Mesenchymal stem cell (in vitro differentiated cells and primary cell): Measurements from ENCODE around the gene MSI2.

ENCODE experiments used
- DNase-seq: peaks from one replicate; pipeline ENCODE4 v3.0.0-alpha.2; 2013
- H2AFZ ChIP-seq: one replicate; pipeline ENCODE4 v1.6.1; 2013; ENCODE audit warnings: low read depth, mild to moderate bottlenecking, control low read depth, inconsistent platforms, low read length, moderate library complexity
- H2AK5ac ChIP-seq: 2 replicates; pipeline ENCODE4 v1.6.1; 2013; ENCODE audit warnings: low read length, moderate library complexity, mild to moderate bottlenecking, inconsistent platforms; ENCODE audit not compliant: severe bottlenecking
- H2BK120ac ChIP-seq: one replicate; pipeline ENCODE4 v1.6.1; 2013; ENCODE audit warnings: low read depth, mild to moderate bottlenecking, inconsistent platforms, low read length, moderate library complexity
- H2BK12ac ChIP-seq, 2 experiments: one replicate each; pipeline ENCODE4 v1.6.1; 2013; ENCODE audit warnings: inconsistent platforms in 2 of 2, low read length in 2 of 2, mild to moderate bottlenecking in 2 of 2, moderate library complexity in 2 of 2, control low read depth in 1 of 2
- H2BK15ac ChIP-seq: one replicate; pipeline ENCODE4 v1.6.1; 2013; ENCODE audit warnings: mild to moderate bottlenecking, low read depth, inconsistent platforms; ENCODE audit not compliant: poor library complexity, severe bottlenecking
- H2BK5ac ChIP-seq: 2 replicates; pipeline ENCODE4 v1.6.1; 2013; ENCODE audit warnings: low read depth, mild to moderate bottlenecking, low read length, control low read depth, inconsistent platforms; ENCODE audit not compliant: poor library complexity, severe bottlenecking
- H3K14ac ChIP-seq, 2 experiments: one replicate each; pipeline ENCODE4 v1.6.1; 2013; ENCODE audit warnings: inconsistent platforms in 2 of 2, low read length in 2 of 2, control low read depth in 1 of 2, mild to moderate bottlenecking in 1 of 2, moderate library complexity in 1 of 2
- H3K18ac ChIP-seq, 2 experiments: one replicate each; pipeline ENCODE4 v1.6.1; 2013; ENCODE audit warnings: inconsistent platforms in 2 of 2, low read length in 2 of 2, control low read depth in 1 of 2, low read depth in 1 of 2, mild to moderate bottlenecking in 1 of 2
- H3K23ac ChIP-seq, 2 experiments: one replicate each; pipeline ENCODE4 v1.6.1; 2013; ENCODE audit warnings: inconsistent platforms in 2 of 2, low read length in 2 of 2, mild to moderate bottlenecking in 2 of 2, moderate library complexity in 2 of 2, control low read depth in 1 of 2
- H3K27ac ChIP-seq: 2 replicates; pipeline ENCODE4 v1.5.1; 2013; ENCODE audit warnings: mild to moderate bottlenecking, moderate library complexity, low read length, control low read depth, inconsistent platforms; ENCODE audit not compliant: poor library complexity, severe bottlenecking
- H3K27me3 ChIP-seq, 2 experiments: 2 replicates each; pipeline versions ENCODE4 v1.6.1 to v1.7.0; 2013; ENCODE audit warnings: low read length in 2 of 2, mild to moderate bottlenecking in 2 of 2, moderate library complexity in 2 of 2, control low read depth in 1 of 2, inconsistent platforms in 1 of 2; ENCODE audit not compliant: control insufficient read depth in 1 of 2, insufficient read depth in 1 of 2
- H3K36me3 ChIP-seq, 2 experiments: 2 replicates each; pipeline versions ENCODE4 v1.6.1 to v1.7.0; 2013; ENCODE audit warnings: low read length in 2 of 2, control low read depth in 1 of 2, inconsistent platforms in 1 of 2, low read depth in 1 of 2, mild to moderate bottlenecking in 1 of 2; ENCODE audit not compliant: insufficient read depth in 2 of 2, control insufficient read depth in 1 of 2
- H3K4ac ChIP-seq, 2 experiments: one replicate each; pipeline ENCODE4 v1.6.1; 2013; ENCODE audit warnings: inconsistent platforms in 2 of 2, low read length in 2 of 2, mild to moderate bottlenecking in 2 of 2, moderate library complexity in 2 of 2, control low read depth in 1 of 2, low read depth in 1 of 2
- H3K4me1 ChIP-seq: 2 replicates; pipeline ENCODE4 v1.6.1; 2013; ENCODE audit warnings: low read depth, low read length, control low read depth; ENCODE audit not compliant: control insufficient read depth, insufficient read depth
- H3K4me2 ChIP-seq: 2 replicates; pipeline ENCODE4 v1.6.1; 2013; ENCODE audit warnings: low read length, mild to moderate bottlenecking, inconsistent platforms; ENCODE audit not compliant: poor library complexity, severe bottlenecking
- H3K4me3 ChIP-seq, 2 experiments: 2 replicates each; pipeline versions ENCODE4 v1.5.1 to v1.7.0; 2013; ENCODE audit warnings: low read length in 2 of 2, mild to moderate bottlenecking in 2 of 2, control low read depth in 1 of 2, low read depth in 1 of 2; ENCODE audit not compliant: insufficient read depth in 1 of 2
- H3K79me1 ChIP-seq: replicated peaks from 2 replicates; pipeline ENCODE4 v1.6.1; 2013; ENCODE audit warnings: mild to moderate bottlenecking, control low read depth, low read length, inconsistent platforms; ENCODE audit not compliant: poor library complexity, severe bottlenecking
- H3K9ac ChIP-seq: 2 replicates; pipeline ENCODE4 v1.7.0; 2013; ENCODE audit warnings: mild to moderate bottlenecking, low read length, moderate library complexity
- H3K9me3 ChIP-seq: 2 replicates; pipeline ENCODE4 v1.7.0; 2013; ENCODE audit warnings: mild to moderate bottlenecking, low read length; ENCODE audit not compliant: control insufficient read depth
- H4K8ac ChIP-seq: one replicate; pipeline ENCODE4 v1.6.1; 2013; ENCODE audit warnings: inconsistent platforms, mild to moderate bottlenecking, low read length, moderate library complexity
- H4K91ac ChIP-seq: one replicate; pipeline ENCODE4 v1.6.1; 2013; ENCODE audit warnings: mild to moderate bottlenecking, low read length, inconsistent platforms
- WGBS: methylation state at CpG from one replicate; pipeline ENCODE4 v1.1.7; 2013; ENCODE audit warnings: mixed read lengths; 5-methylcytosine and 5-hydroxymethylcytosine counted together

The MSI2 gene

DNA sequence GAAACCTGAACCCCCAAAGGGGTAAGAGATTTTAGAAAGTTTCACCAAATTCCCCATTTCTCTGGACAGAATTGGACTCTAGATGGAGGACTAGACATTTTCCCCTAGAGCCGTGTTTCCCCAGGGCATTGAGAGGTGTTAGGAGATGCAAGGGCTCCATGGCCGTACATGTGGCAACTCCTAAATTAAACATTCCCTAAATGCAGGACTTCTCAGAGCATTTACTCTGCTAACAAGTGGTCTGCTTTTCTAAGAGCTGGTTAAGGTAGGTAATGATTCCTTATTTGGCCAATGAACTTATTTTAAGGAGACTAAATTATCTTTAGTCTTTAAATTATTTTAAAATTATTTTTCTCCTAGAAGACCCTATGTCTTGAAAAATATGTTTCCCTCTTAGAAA lies 200.9 kb downstream of the MSI2 start:
- peaks cover 22% of the 10 kb centered on the region for H3K4me1 ChIP-seq
- H3K4me2 ChIP-seq = no peak overlapping the region
- no peak overlapping the region for H3K9ac ChIP-seq
- peaks cover 0 to 3% of the 10 kb centered on the region in 2 experiments for H3K27me3 ChIP-seq
- WGBS = 92% methylated on average over 2 of the region's 2 CpGs
- H2BK15ac ChIP-seq = no peak overlapping the region
- H3K23ac ChIP-seq = no peak overlapping the region
- H3K4me3 ChIP-seq = no peak overlapping the region
- H3K36me3 ChIP-seq = peaks cover 0 to 3% of the 10 kb centered on the region in 2 experiments
- H3K9me3 ChIP-seq = no peaks in the 10 kb centered on the region
- no peak overlapping the region for H4K91ac ChIP-seq
- no peak overlapping the region for H3K4ac ChIP-seq
- no peak overlapping the region for H2AFZ ChIP-seq
- H4K8ac ChIP-seq = no peak overlapping the region
- H3K18ac ChIP-seq = no peak overlapping the region
- peaks cover 23% of the 10 kb centered on the region for H3K79me1 ChIP-seq
- H3K14ac ChIP-seq = no peak overlapping the region
- no peak overlapping the region for H2AK5ac ChIP-seq
- no peak overlapping the region for H2BK5ac ChIP-seq
- H2BK12ac ChIP-seq = no peak overlapping the region
- no peak overlapping the region for H2BK120ac ChIP-seq
- no peak for DNase-seq
- no peak overlapping the region for H3K27ac ChIP-seq

DNA sequence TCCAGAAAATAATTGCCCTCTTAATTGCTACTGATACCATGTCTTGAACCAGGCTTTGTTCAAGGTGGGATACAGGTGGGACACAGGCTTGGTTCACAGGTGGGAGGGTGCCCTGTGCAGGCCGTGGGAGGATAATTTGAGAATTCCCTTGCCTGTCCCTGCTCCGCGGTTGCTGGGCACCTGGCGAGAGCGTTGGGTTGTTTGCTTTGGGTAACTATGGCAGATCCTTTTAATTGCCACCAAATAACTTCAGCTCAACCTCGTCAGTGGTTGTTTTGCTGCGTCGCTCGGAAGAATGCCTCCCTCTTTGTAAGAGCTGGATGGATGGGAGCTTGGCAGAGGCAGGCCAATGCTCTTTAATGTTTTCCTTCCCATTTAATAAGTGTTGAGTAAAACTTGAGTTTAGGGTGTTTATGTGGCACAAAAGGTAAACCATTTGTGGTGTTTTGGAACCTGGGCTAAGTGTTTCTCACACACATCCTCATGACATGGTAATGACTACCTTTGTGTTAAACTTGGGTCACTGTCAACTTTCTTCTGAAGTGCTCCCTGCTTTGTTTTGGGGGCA lies 202.5 kb downstream of the MSI2 start:
- H3K23ac ChIP-seq = no peak overlapping the region
- H3K4me1 ChIP-seq = peaks cover 33% of the 10 kb centered on the region
- no peak overlapping the region for H3K4ac ChIP-seq
- H2BK5ac ChIP-seq = no peak overlapping the region
- no peak overlapping the region for H3K9ac ChIP-seq
- no peak overlapping the region for H2BK15ac ChIP-seq
- H3K14ac ChIP-seq = no peak overlapping the region
- H2BK12ac ChIP-seq = peak overlapping the region in 1 of 2 experiments; percentile 19
- DNase-seq = no peak
- WGBS = 100% methylated on average over 9 of the region's 9 CpGs
- no peak overlapping the region for H3K4me2 ChIP-seq
- peaks cover 0 to 3% of the 10 kb centered on the region in 2 experiments for H3K36me3 ChIP-seq
- peaks cover 0 to 3% of the 10 kb centered on the region in 2 experiments for H3K27me3 ChIP-seq
- peak overlapping the region in 1 of 2 experiments; percentile 37 for H3K18ac ChIP-seq
- H2BK120ac ChIP-seq = no peak overlapping the region
- H3K9me3 ChIP-seq = no peaks in the 10 kb centered on the region
- H3K4me3 ChIP-seq = no peak overlapping the region
- no peak overlapping the region for H4K8ac ChIP-seq
- H2AFZ ChIP-seq = no peak overlapping the region
- H2AK5ac ChIP-seq = no peak overlapping the region
- H4K91ac ChIP-seq = no peak overlapping the region
- H3K27ac ChIP-seq = no peak overlapping the region
- peaks cover 26% of the 10 kb centered on the region for H3K79me1 ChIP-seq

DNA sequence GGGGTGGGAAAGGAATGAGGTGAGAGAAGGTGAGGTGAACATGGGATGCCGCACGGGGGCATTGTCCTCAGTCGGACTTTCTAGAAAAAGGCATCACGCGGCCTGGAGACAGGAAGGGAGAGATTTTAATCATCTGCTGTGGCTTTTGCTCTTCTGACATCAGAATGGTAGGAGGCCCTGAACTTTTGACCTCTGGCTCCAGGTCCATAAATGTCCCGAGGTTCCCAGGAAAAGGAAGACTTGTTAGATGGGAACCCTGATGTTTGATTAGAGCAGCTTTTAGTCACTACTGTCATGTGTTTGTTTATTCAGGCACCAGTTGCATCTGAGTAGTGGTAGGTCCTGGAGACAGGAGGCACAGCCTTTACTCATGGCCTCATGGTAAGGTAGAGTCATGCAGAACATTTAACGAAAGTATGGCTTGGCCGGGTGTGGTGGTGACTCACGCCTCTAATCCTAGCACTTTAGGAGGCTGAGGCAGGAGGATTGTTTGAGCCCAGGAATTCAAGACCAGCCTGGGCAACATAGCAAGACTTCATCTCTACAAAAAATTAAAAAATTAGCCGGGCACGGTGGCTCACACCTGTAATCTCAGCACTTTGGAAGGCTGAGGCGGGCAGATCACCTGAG lies 203.1 kb downstream of the MSI2 start:
- peaks cover 0 to 3% of the 10 kb centered on the region in 2 experiments for H3K36me3 ChIP-seq
- WGBS = 54% methylated on average over 12 of the region's 12 CpGs
- peaks cover 28% of the 10 kb centered on the region for H3K79me1 ChIP-seq
- H4K91ac ChIP-seq = no peak overlapping the region
- H3K4me2 ChIP-seq = no peak overlapping the region
- no peak overlapping the region for H2AFZ ChIP-seq
- peaks cover 33% of the 10 kb centered on the region for H3K4me1 ChIP-seq
- H3K4ac ChIP-seq = no peak overlapping the region
- H3K18ac ChIP-seq = no peak overlapping the region
- no peaks in the 10 kb centered on the region for H3K9me3 ChIP-seq
- no peak overlapping the region for H4K8ac ChIP-seq
- peaks cover 0 to 3% of the 10 kb centered on the region in 2 experiments for H3K27me3 ChIP-seq
- no peak overlapping the region for H3K9ac ChIP-seq
- no peak overlapping the region for H2BK120ac ChIP-seq
- H2BK12ac ChIP-seq = peak overlapping the region in 1 of 2 experiments; percentile 19
- H3K4me3 ChIP-seq = no peak overlapping the region
- H3K23ac ChIP-seq = no peak overlapping the region
- no peak overlapping the region for H2BK15ac ChIP-seq
- no peak overlapping the region for H2BK5ac ChIP-seq
- DNase-seq = peak; percentile 79
- H3K14ac ChIP-seq = no peak overlapping the region
- H3K27ac ChIP-seq = no peak overlapping the region
- no peak overlapping the region for H2AK5ac ChIP-seq

DNA sequence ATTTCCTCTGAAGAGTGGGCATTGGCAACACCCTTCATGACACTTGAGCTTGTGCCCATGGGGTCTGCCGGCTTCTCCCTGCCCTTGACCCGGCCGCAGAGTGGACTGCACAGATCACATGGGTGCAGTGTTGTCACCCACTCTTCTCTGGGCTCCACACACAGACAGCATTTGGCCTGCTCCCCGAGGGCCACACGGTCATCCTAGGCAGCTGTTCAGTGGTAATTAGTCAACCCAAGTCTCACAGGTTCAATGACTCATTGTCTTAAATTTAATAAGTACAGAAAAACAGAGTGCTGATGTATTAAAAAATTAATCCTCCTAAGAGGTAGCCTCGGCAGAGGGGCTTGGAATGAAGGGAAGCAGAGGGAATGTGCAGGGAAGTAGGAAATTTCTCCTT lies 204.8 kb downstream of the MSI2 start:
- H3K36me3 ChIP-seq = peaks cover 0 to 2% of the 10 kb centered on the region in 2 experiments

More for the DNA sequence above, 204.8 kb downstream of the MSI2 start:
- H3K4me2 ChIP-seq = no peak overlapping the region
- H3K9me3 ChIP-seq = no peaks in the 10 kb centered on the region
- no peak overlapping the region for H2BK120ac ChIP-seq
- H3K79me1 ChIP-seq = peaks cover 38% of the 10 kb centered on the region
- no peak overlapping the region for H4K8ac ChIP-seq
- no peak overlapping the region for H3K4me3 ChIP-seq
- peak overlapping the region in 1 of 2 experiments; percentile 63 for H3K18ac ChIP-seq
- DNase-seq = no peak
- H2BK12ac ChIP-seq = no peak overlapping the region
- no peak overlapping the region for H2AK5ac ChIP-seq
- H3K27ac ChIP-seq = no peak overlapping the region
- H3K14ac ChIP-seq = peak overlapping the region in 1 of 2 experiments; percentile 85
- H3K4me1 ChIP-seq = peaks cover 24% of the 10 kb centered on the region
- H3K9ac ChIP-seq = no peak overlapping the region
- no peak overlapping the region for H3K23ac ChIP-seq
- no peak overlapping the region for H2AFZ ChIP-seq
- 85% methylated on average over 4 of the region's 6 CpGs for WGBS
- H2BK15ac ChIP-seq = peak overlapping the region; percentile 21
- no peak overlapping the region for H4K91ac ChIP-seq
- H3K27me3 ChIP-seq = no peaks in the 10 kb centered on the region
- no peak overlapping the region for H2BK5ac ChIP-seq
- no peak overlapping the region for H3K4ac ChIP-seq
